ENCODE measurements around the gene CTSS. TPM values are rescaled to one million over a fixed set of nuclear protein-coding genes. Genes with fewer than 3 reads are reported as not detected.

Gene CTSS
- total RNA-seq, 1 experiment from 2014 or later: 4.4 TPM

Small RNAs within 50 kb of the gene (small RNA-seq; reads per million reads assigned to genes)
- 0 reads per million in 2 experiments for gene RNU6-1042P
- 0 to 0.05 reads per million in 2 experiments for gene RNU6-1309P

Other genes with a start within 250 kb of the CTSS start
- 0.27 and 0.48 TPM in 2 replicates for gene ADAMTSL4, start 216.4 kb downstream of the CTSS start, total RNA-seq (2014; rRNA removed; shearing (Covaris generic))
- gene MCL1, start 186.2 kb downstream of the CTSS start, total RNA-seq (2014; rRNA removed; shearing (Covaris generic)): 123 and 130 TPM in 2 replicates
- gene ENSA, start 136.2 kb downstream of the CTSS start, total RNA-seq (2014; rRNA removed; shearing (Covaris generic)): 101 and 108 TPM in 2 replicates
- gene GOLPH3L, start 68.6 kb downstream of the CTSS start, total RNA-seq (2014; rRNA removed; shearing (Covaris generic)): 6.6 and 7.7 TPM in 2 replicates
- 8.9 and 12.5 TPM in 2 replicates for gene HORMAD1, start 44.9 kb downstream of the CTSS start, total RNA-seq (2014; rRNA removed; shearing (Covaris generic))
- 0.69 and 0.74 TPM in 2 replicates for gene CTSK, start 42.5 kb upstream of the CTSS start, total RNA-seq (2014; rRNA removed; shearing (Covaris generic))
- 21.6 and 21.9 TPM in 2 replicates for gene ARNT, start 110.8 kb upstream of the CTSS start, total RNA-seq (2014; rRNA removed; shearing (Covaris generic))
- not detected in 2 replicates for gene CTXND2, start 121.4 kb upstream of the CTSS start, total RNA-seq (2014; rRNA removed; shearing (Covaris generic))
- gene SETDB1, start 160.6 kb upstream of the CTSS start, total RNA-seq (2014; rRNA removed; shearing (Covaris generic)): 46.9 and 49.3 TPM in 2 replicates
- 133 and 162 TPM in 2 replicates for gene CERS2, start 209.1 kb upstream of the CTSS start, total RNA-seq (2014; rRNA removed; shearing (Covaris generic))
- 0.48 and 1.1 TPM in 2 replicates for gene ANXA9, start 216.5 kb upstream of the CTSS start, total RNA-seq (2014; rRNA removed; shearing (Covaris generic))
- gene MINDY1, start 241.1 kb upstream of the CTSS start, total RNA-seq (2014; rRNA removed; shearing (Covaris generic)): 11.3 and 13.6 TPM in 2 replicates
- gene PRUNE1, start 242.7 kb upstream of the CTSS start, total RNA-seq (2014; rRNA removed; shearing (Covaris generic)): 13.9 and 16.2 TPM in 2 replicates

Data from SK-MEL-5 (cell line).